ENCODE measurements around the gene TAPBP.
A peak's percentile ranks its signal among the peaks of the same experiment; 100 is the strongest.

Gene TAPBP

DNA sequence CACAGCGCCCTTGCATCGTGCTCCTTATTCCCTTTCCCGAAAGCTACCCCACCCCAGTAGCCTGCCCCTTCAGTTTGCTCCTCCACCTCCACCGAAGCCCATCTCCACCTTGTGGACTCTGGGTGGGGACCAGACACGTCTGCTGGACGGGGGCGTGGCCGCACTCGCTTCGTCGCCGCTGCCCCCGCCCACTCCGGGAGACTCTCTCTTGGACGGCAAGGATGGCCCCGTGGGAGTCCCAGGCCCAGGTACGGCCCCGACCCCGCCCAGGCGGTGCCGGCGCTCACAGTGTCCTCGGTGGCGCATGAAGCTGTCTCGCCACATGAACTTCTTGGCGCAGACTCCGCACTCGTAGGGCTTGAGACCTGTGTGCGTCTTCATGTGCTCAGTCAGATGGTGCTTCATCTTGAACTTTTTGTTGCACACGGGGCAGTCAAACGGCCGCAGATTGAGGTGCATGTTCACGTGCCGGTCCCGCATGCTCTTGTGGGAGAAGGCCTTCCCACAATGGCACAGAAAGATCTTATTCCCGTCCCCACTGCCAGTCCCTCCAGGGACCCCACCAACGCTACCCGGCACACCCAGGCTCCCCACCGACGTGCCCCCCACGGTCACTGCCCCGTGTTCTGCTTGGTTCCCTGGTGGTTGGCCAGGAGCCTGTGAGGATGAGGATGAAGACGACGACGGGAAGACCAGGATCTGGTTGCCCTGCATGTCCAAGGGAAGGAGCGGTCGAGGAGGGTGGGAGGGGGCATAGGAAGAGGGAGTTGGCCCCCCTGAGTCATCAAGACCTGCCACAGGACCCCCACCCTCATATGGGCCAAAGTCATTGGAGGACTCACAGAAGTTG, 1.3 kb upstream of the TAPBP start:
- Mint-ChIP-seq H3K9me3 (no peaks in the 10 kb centered on the region), H3K27me3 (no peaks in the 10 kb centered on the region), H3K36me3 (ENCODE audit: low read depth) (peaks cover 76% of the 10 kb centered on the region), H3K27ac (peak overlapping the region; percentile 99), H3K4me3 (peak overlapping the region; percentile 99), H3K4me1 (ENCODE audit: low read depth) (peaks cover 69% of the 10 kb centered on the region)
- no peak for DNase-seq

DNA sequence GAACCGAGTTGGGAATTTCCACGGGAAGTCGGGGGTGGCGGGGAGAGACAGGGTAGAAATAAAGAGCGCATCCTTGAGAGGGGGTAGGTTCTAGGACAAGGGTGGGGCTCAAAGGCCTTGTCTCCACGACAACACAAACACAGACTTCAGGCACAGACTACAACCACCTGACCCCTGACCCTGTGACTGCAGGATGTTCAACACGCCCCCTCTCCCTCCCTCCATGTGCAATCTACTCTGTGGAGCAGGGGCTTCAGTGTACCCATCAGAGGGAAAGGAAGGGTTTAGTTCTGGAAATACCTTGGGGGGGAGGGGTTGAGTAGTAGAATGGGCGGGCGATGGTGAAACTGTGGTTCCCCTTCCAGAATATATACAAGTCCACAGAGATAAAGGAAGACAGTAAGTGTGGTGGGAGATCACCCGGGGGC, 651 bp upstream of the TAPBP start:
- Mint-ChIP-seq H3K4me3 (peak overlapping the region; percentile 99), H3K27ac (peak overlapping the region; percentile 99), H3K27me3 (no peaks in the 10 kb centered on the region), H3K4me1 (ENCODE audit: low read depth) (peaks cover 65% of the 10 kb centered on the region), H3K36me3 (ENCODE audit: low read depth) (peaks cover 76% of the 10 kb centered on the region), H3K9me3 (no peaks in the 10 kb centered on the region)
- peak; percentile 70 for DNase-seq

DNA sequence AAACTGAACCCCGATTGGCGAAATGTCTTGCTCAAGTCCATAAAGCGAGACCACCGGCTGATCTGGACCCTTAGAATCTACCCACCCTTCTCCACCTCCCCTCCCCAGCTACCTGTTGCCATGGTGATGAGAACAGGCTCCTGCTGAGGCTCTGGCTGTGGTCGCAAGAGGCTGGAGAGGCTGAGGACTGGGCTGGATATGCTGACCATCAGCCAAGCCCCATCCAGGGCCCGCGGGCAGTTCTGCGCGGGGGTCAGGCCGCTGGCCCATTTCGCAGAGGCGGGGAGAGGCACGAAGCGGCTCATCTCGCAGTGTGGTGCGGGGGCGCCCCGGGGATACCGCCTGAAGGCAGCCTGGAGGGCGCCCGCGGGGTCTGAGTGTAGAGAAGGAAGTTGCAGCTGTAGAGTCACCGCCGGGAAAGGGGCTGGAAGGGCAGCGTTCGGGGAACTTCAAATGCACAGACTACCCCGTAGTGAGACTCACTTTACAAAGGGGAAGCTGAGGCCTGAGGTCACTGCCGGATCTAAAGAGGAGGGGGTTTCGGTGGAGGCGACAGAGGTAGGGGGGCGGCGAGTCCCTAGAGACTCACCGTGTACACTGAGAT, 671 bp downstream of the TAPBP start:
- no peaks in the 10 kb centered on the region for H3K27me3 Mint-ChIP-seq
- peak overlapping the region; percentile 99 for H3K27ac Mint-ChIP-seq
- peaks cover 76% of the 10 kb centered on the region for H3K36me3 Mint-ChIP-seq (ENCODE audit: low read depth)
- H3K4me1 Mint-ChIP-seq (ENCODE audit: low read depth), result peaks cover 61% of the 10 kb centered on the region
- H3K9me3 Mint-ChIP-seq, result no peaks in the 10 kb centered on the region
- peak; percentile 76 for DNase-seq
- H3K4me3 Mint-ChIP-seq, result peak overlapping the region; percentile 99

DNA sequence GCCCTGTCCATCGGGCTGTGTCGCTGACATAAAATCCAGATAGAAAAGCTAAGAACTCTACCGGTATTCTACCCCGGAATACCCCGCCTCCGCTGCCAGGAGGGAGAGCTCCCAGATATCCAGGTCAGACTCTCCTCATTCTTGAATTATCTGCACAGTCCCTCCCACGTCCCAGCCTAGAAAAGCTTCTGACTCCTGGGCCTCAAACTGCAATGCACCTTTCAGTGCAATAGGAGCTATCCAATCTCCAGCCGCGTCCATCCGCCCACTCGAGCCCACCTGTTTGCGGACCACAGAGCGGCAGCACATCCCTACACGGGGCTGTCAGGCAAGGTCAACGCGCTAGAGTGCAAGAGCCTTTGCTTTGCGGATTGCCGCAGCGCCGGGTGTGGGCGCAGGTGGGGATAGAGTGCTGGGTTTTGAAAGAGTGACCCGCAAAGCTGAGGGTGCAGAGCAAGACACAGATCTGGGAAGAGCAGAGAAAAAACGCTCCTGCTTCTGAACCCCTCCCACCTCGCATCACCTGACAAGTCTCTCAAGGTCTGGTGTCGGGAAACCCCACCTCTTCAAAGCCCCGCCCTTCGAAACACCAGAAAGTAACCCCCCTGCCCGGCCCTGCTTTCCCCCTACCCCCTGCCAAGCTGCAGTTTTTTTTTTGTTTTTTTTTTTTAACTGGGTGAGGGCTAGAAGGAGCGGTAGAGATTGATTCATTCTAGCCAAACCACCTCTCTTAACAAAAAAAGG, 1.3 kb downstream of the TAPBP start:
- Mint-ChIP-seq H3K9me3 (no peaks in the 10 kb centered on the region), H3K4me3 (peak overlapping the region; percentile 99), H3K4me1 (ENCODE audit: low read depth) (peaks cover 62% of the 10 kb centered on the region), H3K27ac (peak overlapping the region; percentile 99), H3K27me3 (no peaks in the 10 kb centered on the region), H3K36me3 (ENCODE audit: low read depth) (peaks cover 76% of the 10 kb centered on the region)
- peak; percentile 79 for DNase-seq

DNA sequence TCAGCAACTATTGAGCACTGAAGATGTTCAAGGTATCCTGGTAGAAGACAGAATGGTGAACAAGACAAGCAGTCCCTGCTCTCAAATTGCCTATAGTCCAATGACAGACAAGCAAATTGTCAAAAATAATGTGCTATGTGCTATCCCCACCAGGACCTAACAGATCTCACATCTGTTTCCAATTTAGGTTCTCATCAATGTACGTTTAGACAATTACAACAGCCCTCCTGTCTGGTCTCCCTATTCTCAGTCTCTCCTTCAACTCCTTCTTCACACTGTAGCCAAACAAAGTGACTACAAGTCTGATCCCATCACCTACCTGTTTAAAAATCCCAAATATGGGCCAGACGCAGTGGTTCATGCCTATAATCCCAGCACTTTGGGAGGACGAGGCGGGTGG, 7.5 kb downstream of the TAPBP start:
- H3K4me3 Mint-ChIP-seq, result no peak overlapping the region
- peaks cover 91% of the 10 kb centered on the region for H3K36me3 Mint-ChIP-seq (ENCODE audit: low read depth)
- no peaks in the 10 kb centered on the region for H3K9me3 Mint-ChIP-seq
- H3K27me3 Mint-ChIP-seq, result no peaks in the 10 kb centered on the region
- no peak for DNase-seq
- peak overlapping the region; percentile 74 for H3K27ac Mint-ChIP-seq
- peaks cover 53% of the 10 kb centered on the region for H3K4me1 Mint-ChIP-seq (ENCODE audit: low read depth)

DNA sequence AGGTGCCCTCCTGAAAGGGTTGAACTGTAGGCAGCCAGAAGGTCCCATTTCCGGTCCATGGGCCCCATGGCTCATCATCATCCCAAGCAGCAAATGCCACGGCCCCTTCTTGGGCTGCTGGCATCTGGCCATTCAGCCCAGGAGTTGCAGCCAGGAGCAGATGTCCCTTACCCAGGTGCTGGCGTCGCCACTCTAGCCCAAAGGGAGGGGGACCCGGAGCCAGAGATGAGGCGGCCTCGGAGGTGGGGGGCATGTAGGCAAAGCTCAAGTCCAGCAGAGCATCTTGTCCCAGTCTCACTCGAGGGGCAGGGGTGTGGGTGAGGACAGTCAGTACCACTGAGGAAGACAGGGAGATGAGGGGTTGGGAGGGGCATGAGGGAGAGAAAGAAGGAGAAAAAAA, 8.8 kb downstream of the TAPBP start:
- Mint-ChIP-seq H3K9me3 (no peaks in the 10 kb centered on the region), H3K4me3 (no peak overlapping the region), H3K27me3 (no peaks in the 10 kb centered on the region), H3K36me3 (ENCODE audit: low read depth) (peaks cover 93% of the 10 kb centered on the region), H3K4me1 (ENCODE audit: low read depth) (peaks cover 54% of the 10 kb centered on the region), H3K27ac (peak overlapping the region; percentile 74)
- DNase-seq, result no peak

DNA sequence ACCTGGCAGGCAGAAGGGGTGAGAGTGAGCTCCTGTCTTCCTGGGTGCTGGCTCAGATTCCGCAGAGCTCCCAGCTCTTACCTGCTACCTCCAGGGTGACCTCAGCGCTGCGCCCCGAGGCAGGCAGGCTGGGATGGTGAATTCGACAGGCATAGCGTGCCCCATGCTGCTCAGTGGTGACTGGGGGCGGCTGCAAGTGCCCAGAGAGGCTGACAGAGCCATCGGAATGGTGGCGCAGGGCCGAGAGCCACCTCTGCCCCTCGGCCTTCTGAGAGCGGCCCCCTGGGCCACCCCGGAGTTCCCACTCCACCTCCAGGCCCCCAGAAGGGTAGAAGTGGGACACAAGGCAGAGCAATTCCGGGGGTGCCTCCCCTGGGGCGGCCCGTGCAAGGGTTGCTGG, 9.7 kb downstream of the TAPBP start:
- Mint-ChIP-seq H3K4me1 (ENCODE audit: low read depth) (peaks cover 61% of the 10 kb centered on the region), H3K27ac (peak overlapping the region; percentile 65), H3K36me3 (ENCODE audit: low read depth) (peaks cover 93% of the 10 kb centered on the region), H3K9me3 (no peaks in the 10 kb centered on the region), H3K27me3 (no peaks in the 10 kb centered on the region), H3K4me3 (no peak overlapping the region)
- no peak for DNase-seq

DNA sequence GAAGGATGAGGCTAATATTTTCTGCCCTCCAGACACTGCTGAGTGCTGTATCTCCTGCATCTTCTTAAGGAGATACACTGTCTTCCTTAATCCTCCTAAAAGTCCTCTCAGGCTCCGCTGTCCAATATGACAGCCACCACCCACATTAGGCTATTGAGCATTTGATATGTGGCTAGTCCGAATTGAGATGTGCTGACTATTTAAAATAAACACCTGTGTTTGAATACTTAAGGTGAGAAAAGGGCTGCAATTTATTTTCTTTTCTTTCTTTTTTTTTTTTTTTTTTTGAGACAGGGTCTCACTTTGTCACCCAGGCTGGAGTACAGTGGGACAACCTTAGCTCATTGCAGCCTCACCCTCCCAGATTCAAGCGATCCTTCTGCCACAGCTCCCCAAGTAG, 12.0 kb downstream of the TAPBP start:
- Mint-ChIP-seq H3K27me3 (no peaks in the 10 kb centered on the region), H3K4me1 (ENCODE audit: low read depth) (peaks cover 57% of the 10 kb centered on the region), H3K9me3 (no peaks in the 10 kb centered on the region), H3K36me3 (ENCODE audit: low read depth) (peaks cover 77% of the 10 kb centered on the region), H3K27ac (peak overlapping the region; percentile 64), H3K4me3 (no peak overlapping the region)
- DNase-seq, result no peak

DNA sequence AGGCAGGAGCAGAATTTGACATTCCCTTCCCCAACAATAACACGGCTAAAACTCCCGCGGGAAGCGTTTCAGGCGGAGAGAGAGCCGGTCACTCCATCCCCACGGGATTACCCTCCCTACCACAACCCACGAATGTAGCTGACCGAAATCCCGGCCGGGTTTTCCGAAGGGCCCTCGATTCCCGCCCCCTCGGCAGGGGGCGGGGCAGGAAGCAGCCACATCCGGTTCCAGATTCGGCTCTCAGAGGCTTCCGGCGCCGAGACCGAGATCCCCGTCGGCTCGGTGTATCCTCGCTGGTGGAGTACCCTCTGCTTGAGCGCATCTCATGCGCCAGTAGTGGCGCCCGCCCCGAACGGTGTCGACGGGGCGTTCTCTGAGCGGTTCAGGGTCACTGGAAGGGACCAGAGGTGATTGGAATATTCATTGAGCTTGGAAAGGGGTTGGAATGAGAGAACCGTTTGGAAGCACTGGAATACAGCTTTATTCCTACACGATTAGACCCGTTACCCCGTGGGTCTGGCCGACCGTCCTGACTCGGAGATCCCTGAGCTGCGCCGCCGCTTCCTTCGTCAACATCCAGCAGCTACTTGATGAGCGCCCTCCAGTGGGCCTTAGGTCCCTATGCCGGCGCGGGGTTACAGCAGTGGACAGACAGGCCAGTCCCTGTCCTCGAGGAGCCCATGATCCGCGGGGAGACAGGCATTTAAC, 14.5 kb downstream of the TAPBP start:
- peak overlapping the region; percentile 91 for H3K4me3 Mint-ChIP-seq
- peak overlapping the region; percentile 99 for H3K27ac Mint-ChIP-seq
- H3K27me3 Mint-ChIP-seq, result no peaks in the 10 kb centered on the region
- H3K36me3 Mint-ChIP-seq (ENCODE audit: low read depth), result peaks cover 71% of the 10 kb centered on the region
- H3K9me3 Mint-ChIP-seq, result no peaks in the 10 kb centered on the region
- H3K4me1 Mint-ChIP-seq (ENCODE audit: low read depth), result peaks cover 42% of the 10 kb centered on the region
- peak; percentile 95 for DNase-seq

DNA sequence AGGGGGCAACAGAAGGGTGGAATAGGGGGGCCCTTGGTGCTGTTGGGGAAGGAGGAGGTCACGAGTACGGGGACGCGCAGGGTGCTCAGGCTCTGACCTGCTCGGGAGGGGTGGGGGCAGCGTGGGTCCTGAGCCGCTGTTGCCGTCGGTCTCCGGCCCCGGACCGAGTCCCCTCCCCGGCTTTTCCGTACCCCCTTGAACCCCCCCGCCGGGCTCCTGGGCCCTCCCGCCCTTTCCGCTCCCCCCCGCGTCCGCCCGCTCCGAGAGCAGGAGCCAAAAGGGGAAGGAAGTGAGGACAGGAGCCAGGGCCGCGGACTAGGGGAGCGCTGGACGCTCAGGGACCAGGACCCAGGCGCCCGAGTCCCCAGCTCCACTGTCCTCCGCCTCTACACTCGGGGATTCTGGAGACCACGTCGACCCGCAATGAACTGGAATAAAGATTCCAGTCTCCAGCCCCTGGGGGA, 15.1 kb downstream of the TAPBP start, which contains the start of gene RGL2:
TSS of gene RGL2 (minus strand) at position 170 of the 464 bp plus-strand sequence. CDS start 332 bp downstream, outside the sequence.
- Mint-ChIP-seq H3K27me3 (no peaks in the 10 kb centered on the region), H3K4me1 (ENCODE audit: low read depth) (peaks cover 37% of the 10 kb centered on the region), H3K27ac (peak within 1 kb of the TSS; percentile 99), H3K4me3 (peak within 1 kb of the TSS; percentile 91), H3K9me3 (no peaks in the 10 kb centered on the region), H3K36me3 (ENCODE audit: low read depth) (peaks cover 70% of the 10 kb centered on the region)
- no peak for DNase-seq

DNA sequence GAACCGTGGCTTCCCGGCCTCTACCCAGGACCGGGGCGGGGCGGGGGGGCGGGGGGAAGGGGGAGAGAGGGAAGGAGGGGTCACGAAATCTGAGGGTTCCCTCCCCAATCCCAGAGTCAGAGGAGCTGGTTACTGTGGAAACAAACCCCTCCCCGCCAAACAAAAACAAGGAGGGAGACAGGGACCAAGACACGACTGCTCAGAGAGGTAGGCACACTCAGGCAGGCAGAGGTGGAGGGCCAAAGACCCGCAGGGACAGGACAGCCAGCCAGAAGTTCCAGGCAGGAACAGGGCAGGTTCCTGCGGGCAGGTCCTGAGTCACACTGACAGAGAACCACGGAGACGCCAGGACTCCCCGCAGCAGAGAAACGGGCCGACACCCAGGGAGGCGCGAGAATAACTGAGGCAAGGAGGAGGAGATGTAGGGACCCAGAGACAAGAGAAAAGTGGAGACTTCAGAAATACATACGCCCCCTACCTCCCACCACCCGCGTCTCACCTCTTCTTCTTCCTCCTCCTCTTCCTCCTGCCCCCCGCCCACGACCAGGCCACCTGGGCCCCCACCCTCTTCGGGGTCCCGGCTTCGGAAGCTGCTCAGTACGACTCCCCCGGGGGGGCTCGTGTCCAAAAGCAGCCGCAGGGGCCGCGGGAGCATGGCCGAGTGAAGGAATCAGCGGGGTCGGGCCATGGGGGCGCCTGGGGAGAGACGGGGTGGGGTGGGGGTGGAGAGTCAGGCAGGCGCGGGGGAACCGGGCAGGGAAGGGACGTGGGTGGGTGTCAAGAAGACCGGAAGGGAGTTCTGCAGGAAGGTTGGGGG, 15.7 kb downstream of the TAPBP start:
- Mint-ChIP-seq H3K4me1 (ENCODE audit: low read depth) (peaks cover 33% of the 10 kb centered on the region), H3K27ac (peak overlapping the region; percentile 99), H3K9me3 (no peaks in the 10 kb centered on the region), H3K27me3 (no peaks in the 10 kb centered on the region), H3K4me3 (peak overlapping the region; percentile 91), H3K36me3 (ENCODE audit: low read depth) (peaks cover 68% of the 10 kb centered on the region)
- peak; percentile 67 for DNase-seq

DNA sequence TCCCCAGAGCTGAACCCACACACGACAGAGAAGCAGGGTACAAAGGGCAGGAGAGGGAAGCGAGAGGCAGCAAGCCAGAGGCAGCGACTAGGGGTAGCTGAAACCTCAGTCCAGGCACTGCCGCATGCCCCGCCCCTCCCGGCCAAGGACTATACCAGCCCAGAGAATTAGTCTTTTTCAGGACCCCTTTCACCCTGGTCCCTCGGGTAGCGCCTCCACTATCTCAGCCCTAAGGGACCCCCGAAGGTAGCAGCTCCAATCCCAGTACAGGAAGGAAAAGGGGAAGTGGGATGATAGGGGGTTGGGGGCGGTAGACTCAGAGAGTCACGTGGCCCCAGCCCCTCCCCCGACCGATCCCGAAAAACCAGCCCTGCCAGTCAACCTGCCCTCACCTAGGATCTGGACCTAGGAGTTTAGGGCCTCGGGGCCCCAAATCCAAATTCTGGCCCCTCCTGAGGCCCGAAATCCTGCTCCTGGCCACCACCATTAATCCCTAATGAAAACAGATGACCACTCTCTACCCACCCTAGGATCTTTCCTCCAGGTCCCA, 16.4 kb downstream of the TAPBP start:
- Mint-ChIP-seq H3K27me3 (no peaks in the 10 kb centered on the region), H3K9me3 (no peaks in the 10 kb centered on the region), H3K4me1 (ENCODE audit: low read depth) (peaks cover 35% of the 10 kb centered on the region), H3K27ac (peak overlapping the region; percentile 85), H3K4me3 (peak overlapping the region; percentile 67), H3K36me3 (ENCODE audit: low read depth) (peaks cover 70% of the 10 kb centered on the region)
- DNase-seq, result no peak

DNA sequence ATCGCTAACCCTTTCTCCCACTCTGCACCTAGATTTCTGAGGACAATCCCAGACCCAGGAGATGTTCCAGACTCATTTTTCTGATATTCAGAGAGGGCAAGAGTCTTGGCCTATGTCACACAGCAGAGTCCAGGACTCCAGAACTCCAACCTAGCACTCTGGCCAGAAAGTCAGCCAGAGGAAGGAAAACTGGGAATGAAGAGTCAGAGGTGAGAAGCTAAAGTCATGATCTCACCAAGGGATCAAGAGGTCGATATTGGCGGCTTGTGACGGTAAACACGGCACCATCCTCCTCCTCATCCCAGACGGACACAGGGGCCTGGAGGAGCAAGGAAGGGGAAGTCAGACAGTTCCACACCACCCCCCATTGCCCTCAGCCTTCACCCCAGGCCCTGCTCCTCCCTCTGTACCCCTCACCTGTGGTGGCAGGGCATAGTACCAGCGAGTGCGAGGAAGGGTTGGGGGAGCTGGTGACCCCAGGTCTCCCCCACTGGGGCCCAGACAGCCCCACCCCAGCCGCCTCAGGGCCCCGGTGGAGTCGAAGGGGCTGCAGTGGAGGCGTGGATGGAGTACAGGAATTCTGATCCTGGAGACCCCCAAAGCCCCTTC, 17.0 kb downstream of the TAPBP start:
- no peaks in the 10 kb centered on the region for H3K27me3 Mint-ChIP-seq
- peak overlapping the region; percentile 85 for H3K27ac Mint-ChIP-seq
- H3K36me3 Mint-ChIP-seq (ENCODE audit: low read depth), result peaks cover 70% of the 10 kb centered on the region
- DNase-seq, result no peak
- H3K4me1 Mint-ChIP-seq (ENCODE audit: low read depth), result peaks cover 35% of the 10 kb centered on the region
- peak overlapping the region; percentile 67 for H3K4me3 Mint-ChIP-seq
- H3K9me3 Mint-ChIP-seq, result no peaks in the 10 kb centered on the region
